Spleen (tissue), 11 donors: Measurements from ENCODE around the gene LRRIQ4. TPM values are rescaled to one million over a fixed set of nuclear protein-coding genes. Genes with fewer than 3 reads are reported as not detected.

Source experiments
- DNase-seq: peaks from one replicate; pipeline ENCODE4 v3.0.0-alpha.2; 2020
- H3K27ac ChIP-seq, 8 donors: fragments of 200-600 bp; sonication (generic) in 7 of 8; 1 replicate in 4 of 8; 2 replicates in 4 of 8; pipeline versions ENCODE4 v1.5.0 to v1.8.0; 2016 to 2021; ENCODE audit warnings: inconsistent platforms in 4 of 8, mild to moderate bottlenecking in 4 of 8, moderate library complexity in 1 of 8
- H3K27me3 ChIP-seq, 7 donors: fragments of 200-600 bp; sonication (generic) in 6 of 7; replicated peaks in 1 of 7; 1 replicate in 4 of 7; 2 replicates in 3 of 7; pipeline versions ENCODE4 v1.5.0 to v1.8.0; 2016 to 2021; ENCODE audit warnings: inconsistent platforms in 3 of 7, mild to moderate bottlenecking in 1 of 7
- H3K36me3 ChIP-seq, 6 donors: fragments of 200-600 bp; sonication (generic) in 5 of 6; 1 replicate in 4 of 6; 2 replicates in 2 of 6; pipeline versions ENCODE4 v1.5.0 to v1.8.0; 2016 to 2021; ENCODE audit warnings: inconsistent platforms in 2 of 6
- H3K4me1 ChIP-seq, 6 donors: fragments of 200-600 bp; sonication (generic) in 5 of 6; 1 replicate in 3 of 6; 2 replicates in 3 of 6; pipeline versions ENCODE4 v1.5.0 to v1.8.0; 2016 to 2021; ENCODE audit warnings: inconsistent platforms in 3 of 6
- H3K4me3 ChIP-seq, 8 donors: fragments of 200-600 bp; sonication (generic) in 7 of 8; 1 replicate in 4 of 8; 2 replicates in 4 of 8; pipeline versions ENCODE4 v1.5.0 to v1.8.0; 2016 to 2021; ENCODE audit warnings: inconsistent platforms in 4 of 8, mild to moderate bottlenecking in 4 of 8, moderate library complexity in 2 of 8
- H3K9me3 ChIP-seq, 8 donors: fragments of 200-600 bp; sonication (generic) in 7 of 8; 1 replicate in 4 of 8; 2 replicates in 4 of 8; pipeline versions ENCODE4 v1.5.0 to v1.8.0; 2016 to 2021; ENCODE audit warnings: inconsistent platforms in 4 of 8
- CTCF ChIP-seq, 11 experiments: fragments of 200-600 bp in 7 of 11; fragments of 450-650 bp in 4 of 11; sonication (generic) in 4 of 11; IDR thresholded peaks in 8 of 11; conservative IDR thresholded peaks in 3 of 11; 1 replicate in 7 of 11; 2 replicates in 4 of 11; pipeline versions ENCODE4 v1.4.0 to v1.8.0; 2016 to 2021; ENCODE audit warnings: antibody characterized with exemption in 11 of 11, inconsistent platforms in 4 of 11, mild to moderate bottlenecking in 1 of 11
- POLR2A ChIP-seq, 3 donors: fragments of 450-650 bp; IDR thresholded peaks; one replicate each; pipeline ENCODE4 v1.5.1; 2017; ENCODE audit warnings: antibody characterized with exemption in 3 of 3, mild to moderate bottlenecking in 1 of 3
- POLR2AphosphoS5 ChIP-seq, 3 donors: sonication (generic); formaldehyde crosslinking; IDR thresholded peaks; one replicate each; pipeline ENCODE4 v1.5.1; 2017; ENCODE audit warnings: antibody characterized with exemption in 3 of 3
- WGBS, 5 donors: extraction: QIAGEN DNeasy Blood & Tissue Kit in 3 of 5; methylation state at CpG; one replicate each; pipeline versions ENCODE4 v1.1.5 to v1.1.7; 2013 to 2018; 5-methylcytosine and 5-hydroxymethylcytosine counted together
- intact Hi-C: fragments of 100-400 bp; cut with DNase I; formaldehyde crosslinking; loops from one replicate; pipeline ENCODE4 v1.15.0; 2023; ENCODE audit warnings: low total_unique reads
- polyA plus RNA-seq, 3 donors: library from polyadenylated mRNA; stranded (reverse); fragments of 200-250 nt; gene quantifications; one replicate each; pipeline ENCODE4 v1.2.1, GENCODE V29; 2013
- total RNA-seq, 7 donors: library from RNA; depleted of rRNA in 3 of 7; stranded (reverse); fragments of >200 nt in 3 of 7; fragmentation: NEBNext Ultra II Directional in 4 of 7; extraction: Animal tissue kit (Norgen Biotek cat#: 25700) in 4 of 7; gene quantifications; one replicate each; pipeline versions ENCODE4 v1.1.0 to v1.2.1, GENCODE V29; 2016 to 2021
- donor health status: healthy with polysubstance abuse.
- donor health status: DM: no; HTN: no; CAD: no; lungs with moderate emphysema.
- donor health status: DM: no; HTN: no; CAD: no.
- donor health status: Bipolar disorder and iron deficiency.
- donor health status: healthy.
- donor health status: DM: no; HTN: no; CAD: no.
- donor health status: DM: yes; HTN: yes; CAD: no.

Gene LRRIQ4
- total and polyA plus RNA-seq, 10 donors, result 0.06 to 0.27 (median 0.19) TPM; not detected in 7

DNA sequence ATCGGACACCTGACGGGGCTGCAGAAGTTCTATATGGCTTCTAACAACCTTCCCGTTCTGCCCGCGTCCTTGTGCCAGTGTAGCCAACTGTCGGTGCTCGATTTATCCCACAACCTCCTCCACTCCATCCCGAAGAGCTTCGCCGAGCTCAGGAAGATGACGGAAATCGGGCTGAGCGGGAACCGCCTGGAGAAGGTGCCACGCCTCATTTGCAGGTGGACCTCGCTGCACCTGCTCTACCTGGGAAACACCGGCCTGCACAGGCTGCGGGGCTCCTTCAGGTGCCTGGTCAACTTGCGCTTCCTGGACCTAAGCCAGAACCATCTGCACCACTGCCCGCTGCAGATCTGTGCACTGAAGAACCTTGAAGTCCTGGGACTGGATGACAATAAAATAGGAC is 9.9 kb downstream of the LRRIQ4 start:
- WGBS, 5 donors, result 94 to 97% (median 96%) methylated on average over 20 of the region's 20 CpGs
- intact Hi-C loops, result no loop called here

DNA sequence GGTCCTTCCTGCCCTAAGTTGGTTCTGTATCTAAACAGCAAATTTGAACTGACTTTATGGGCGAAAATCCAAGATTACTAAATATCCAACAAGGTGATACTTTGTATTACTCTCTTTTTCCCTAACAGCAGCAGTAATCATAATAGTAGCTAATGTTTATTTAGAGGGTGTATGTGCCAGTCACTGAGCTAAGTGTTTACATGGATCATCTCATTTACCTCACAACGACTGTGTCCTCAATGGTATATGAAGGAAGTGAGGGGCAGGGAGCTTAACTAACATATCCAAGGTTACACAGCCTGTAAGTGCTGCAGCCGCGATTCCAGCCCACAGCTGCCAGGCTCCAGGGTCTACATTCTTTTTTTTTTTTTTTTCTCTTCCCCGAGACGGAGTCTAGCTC is 10.3 kb downstream of the LRRIQ4 start:
- Histone ChIP-seq H3K9me3 (no peaks in the 10 kb centered on the region), H3K4me1 (no peaks in the 10 kb centered on the region), H3K27ac (no peak overlapping the region), H3K36me3 (no peaks in the 10 kb centered on the region), H3K4me3 (no peak overlapping the region), H3K27me3 (no peaks in the 10 kb centered on the region)
- no peak for TF ChIP-seq POLR2A (IDR thresholded peaks at IDR 0.05)
- no peak for TF ChIP-seq POLR2AphosphoS5 (IDR thresholded peaks at IDR 0.05)
- no peak for TF ChIP-seq CTCF (IDR thresholded peaks at IDR 0.05 in 8 of 11, conservative IDR thresholded peaks at IDR 0.05 in 3 of 11)
- intact Hi-C loops, result no loop called here
- WGBS, 5 donors, result 64 to 89% (median 75%) methylated on average over 6 of the region's 6 CpGs
- no peak for DNase-seq

More for the DNA sequence above, 9.9 kb downstream of the LRRIQ4 start:
- Histone ChIP-seq H3K27ac (no peak overlapping the region), H3K9me3 (no peaks in the 10 kb centered on the region), H3K27me3 (no peaks in the 10 kb centered on the region), H3K4me3 (no peak overlapping the region), H3K4me1 (no peaks in the 10 kb centered on the region), H3K36me3 (no peaks in the 10 kb centered on the region)
- TF ChIP-seq POLR2A (IDR thresholded peaks at IDR 0.05) (no peak), POLR2AphosphoS5 (IDR thresholded peaks at IDR 0.05) (no peak), CTCF (IDR thresholded peaks at IDR 0.05 in 8 of 11, conservative IDR thresholded peaks at IDR 0.05 in 3 of 11) (no peak)
- DNase-seq, result no peak

DNA sequence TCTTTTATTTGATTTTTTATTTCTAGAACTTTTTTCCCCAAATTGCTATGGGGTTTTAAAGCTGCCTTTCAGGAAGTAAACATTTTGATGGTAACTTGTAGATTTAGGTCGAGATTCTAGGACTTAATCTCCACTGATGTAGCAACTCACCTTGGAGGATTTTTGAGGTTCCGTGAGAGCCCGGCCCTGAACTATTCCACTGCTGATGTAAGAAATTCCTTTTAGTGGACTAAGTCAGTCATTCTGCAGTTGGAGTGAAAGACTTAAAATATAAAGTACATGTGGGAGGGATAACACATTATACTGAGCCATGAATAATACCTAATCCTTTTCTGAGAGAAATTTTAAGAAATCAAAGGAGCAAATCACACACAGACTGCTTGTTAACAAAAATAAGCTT is 12.6 kb downstream of the LRRIQ4 start:
- Histone ChIP-seq H3K9me3 (no peaks in the 10 kb centered on the region), H3K27ac (no peak overlapping the region), H3K4me1 (peaks cover 0 to 15% (median 10%) of the 10 kb centered on the region in 6 donors), H3K36me3 (no peaks in the 10 kb centered on the region), H3K27me3 (no peaks in the 10 kb centered on the region), H3K4me3 (no peak overlapping the region)
- WGBS, 5 donors, result 81 to 91% (median 87%) methylated on average over 3 of the region's 3 CpGs
- intact Hi-C loops, result no loop called here
- DNase-seq, result no peak
- TF ChIP-seq CTCF (IDR thresholded peaks at IDR 0.05 in 8 of 11, conservative IDR thresholded peaks at IDR 0.05 in 3 of 11) (no peak), POLR2A (IDR thresholded peaks at IDR 0.05) (no peak), POLR2AphosphoS5 (IDR thresholded peaks at IDR 0.05) (no peak)

DNA sequence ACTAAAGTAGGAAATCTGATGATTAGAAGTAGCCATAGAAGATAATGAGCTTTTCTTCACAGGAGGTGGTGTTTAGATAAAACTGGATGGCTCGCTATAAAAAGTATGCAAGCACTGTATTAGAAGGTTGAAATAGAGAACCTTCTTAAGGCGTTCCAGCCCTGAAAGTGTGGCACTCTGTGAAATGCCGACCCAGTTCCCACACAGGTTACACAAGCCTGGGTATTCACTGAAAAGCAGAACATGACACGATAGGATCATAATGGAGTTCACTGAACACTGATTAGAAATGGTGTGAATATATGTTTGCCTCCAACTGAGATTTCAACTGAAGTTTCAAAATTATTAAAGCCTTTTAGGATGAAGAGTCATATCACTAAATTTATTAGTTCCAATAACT is 15.0 kb downstream of the LRRIQ4 start:
- TF ChIP-seq CTCF (IDR thresholded peaks at IDR 0.05 in 8 of 11, conservative IDR thresholded peaks at IDR 0.05 in 3 of 11) (no peak), POLR2A (IDR thresholded peaks at IDR 0.05) (no peak), POLR2AphosphoS5 (IDR thresholded peaks at IDR 0.05) (no peak)
- Histone ChIP-seq H3K27me3 (no peaks in the 10 kb centered on the region), H3K27ac (no peak overlapping the region), H3K9me3 (no peaks in the 10 kb centered on the region), H3K4me1 (peaks cover 0 to 15% (median 10%) of the 10 kb centered on the region in 6 donors), H3K4me3 (no peak overlapping the region), H3K36me3 (no peaks in the 10 kb centered on the region)
- DNase-seq, result no peak
- 61 to 85% (median 76%) methylated on average over 4 of the region's 4 CpGs for WGBS, 5 donors
- intact Hi-C loops, result no loop called here
